GM19438 (cell line): ENCODE measurements around the gene IL18R1.

Experiments used
- ATAC-seq: cut with Tn5 transposase; IDR thresholded peaks from one replicate; pipeline ENCODE4 v1.9.1; 2021; ENCODE audit warnings: low read depth; ENCODE audit not compliant: unreplicated experiment

IL18R1 gene

DNA sequence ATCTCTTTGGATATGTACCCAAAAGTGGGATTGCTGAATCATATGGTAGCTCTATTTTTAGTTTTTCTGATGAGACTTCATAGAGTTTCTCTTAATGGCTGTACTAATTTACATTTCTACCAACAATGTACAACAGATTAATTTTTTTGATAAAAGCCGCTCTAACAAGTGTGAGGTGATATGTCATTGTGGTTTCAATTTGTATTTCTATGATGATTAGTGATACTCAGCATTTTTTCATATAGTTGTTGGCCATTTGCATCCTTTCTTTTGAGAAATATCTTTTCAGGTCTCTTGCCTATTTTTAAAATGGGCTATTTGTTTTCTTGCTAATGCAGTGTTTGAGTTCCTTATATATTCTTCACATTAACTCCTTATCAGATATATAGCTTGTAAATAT, 71.7 kb downstream of the IL18R1 start:
- no peak for ATAC-seq

DNA sequence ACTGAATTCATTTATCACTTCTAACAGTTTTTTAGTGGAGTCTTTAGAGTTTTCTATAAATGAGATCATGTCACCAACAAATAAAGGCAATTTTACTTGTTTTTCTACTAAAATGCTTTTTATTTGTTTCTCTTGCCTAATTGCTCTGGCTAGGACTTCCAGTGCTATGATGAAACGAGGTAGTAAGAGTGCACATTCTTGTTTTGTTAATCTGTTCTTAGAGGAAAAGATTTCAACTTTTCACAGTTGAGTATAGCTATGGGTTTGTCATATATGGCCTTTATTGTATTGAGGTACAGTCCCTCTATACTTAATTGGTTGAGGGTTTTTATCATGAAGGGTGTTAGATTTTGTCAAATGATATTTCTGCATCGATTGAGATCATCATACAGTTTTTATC, 73.0 kb downstream of the IL18R1 start:
- ATAC-seq: no peak

DNA sequence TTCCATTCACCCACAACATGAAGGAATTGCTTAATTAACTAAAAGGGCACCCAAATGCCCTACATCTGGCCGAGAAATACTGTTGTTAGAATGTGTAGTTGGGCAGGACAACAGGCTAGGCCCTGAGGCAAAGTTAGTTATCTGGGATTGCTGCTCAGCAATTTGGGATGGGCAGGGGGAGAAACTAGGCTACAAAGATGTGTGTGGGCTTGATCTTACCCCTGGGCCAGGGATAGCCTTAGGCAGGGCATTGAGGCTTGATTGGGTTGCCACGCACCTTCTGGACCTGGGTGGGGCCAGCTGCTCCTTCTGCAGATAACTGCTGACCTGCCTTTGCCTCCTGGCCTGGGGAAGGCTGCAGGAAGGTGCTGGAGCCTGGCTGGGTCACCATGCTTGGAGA, 76.8 kb downstream of the IL18R1 start:
- no peak for ATAC-seq

DNA sequence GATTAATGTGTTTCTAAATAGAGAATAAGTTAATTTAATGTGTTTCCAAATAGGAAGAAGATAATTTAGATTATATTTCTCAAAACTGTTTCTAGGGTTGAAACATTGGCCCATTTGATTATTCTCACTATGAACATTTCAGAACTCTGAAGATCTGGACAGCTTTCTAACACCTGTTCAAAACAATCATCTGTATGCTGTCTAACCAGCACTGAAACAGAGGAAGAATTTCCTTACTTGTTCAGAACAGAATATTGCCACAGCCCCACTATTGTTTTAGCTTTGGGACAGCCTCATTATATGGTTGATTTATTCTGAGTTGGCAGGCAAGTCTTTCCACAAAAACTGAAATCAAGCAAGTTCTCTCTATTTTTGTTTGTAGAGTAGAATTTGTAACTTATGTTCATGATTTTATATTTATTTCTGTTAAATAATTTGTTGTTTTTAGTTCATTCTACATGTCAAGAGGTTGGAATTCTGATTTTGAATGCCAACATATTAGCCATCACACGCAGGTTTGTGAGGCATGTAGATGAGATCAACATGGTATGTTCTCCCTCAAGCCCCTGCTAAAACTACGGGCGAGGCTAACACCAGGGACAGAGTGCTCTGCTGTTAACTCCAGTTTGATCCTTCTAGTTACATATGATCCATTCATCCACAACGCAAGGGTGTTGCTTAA, 78.5 kb downstream of the IL18R1 start:
- no peak for ATAC-seq

DNA sequence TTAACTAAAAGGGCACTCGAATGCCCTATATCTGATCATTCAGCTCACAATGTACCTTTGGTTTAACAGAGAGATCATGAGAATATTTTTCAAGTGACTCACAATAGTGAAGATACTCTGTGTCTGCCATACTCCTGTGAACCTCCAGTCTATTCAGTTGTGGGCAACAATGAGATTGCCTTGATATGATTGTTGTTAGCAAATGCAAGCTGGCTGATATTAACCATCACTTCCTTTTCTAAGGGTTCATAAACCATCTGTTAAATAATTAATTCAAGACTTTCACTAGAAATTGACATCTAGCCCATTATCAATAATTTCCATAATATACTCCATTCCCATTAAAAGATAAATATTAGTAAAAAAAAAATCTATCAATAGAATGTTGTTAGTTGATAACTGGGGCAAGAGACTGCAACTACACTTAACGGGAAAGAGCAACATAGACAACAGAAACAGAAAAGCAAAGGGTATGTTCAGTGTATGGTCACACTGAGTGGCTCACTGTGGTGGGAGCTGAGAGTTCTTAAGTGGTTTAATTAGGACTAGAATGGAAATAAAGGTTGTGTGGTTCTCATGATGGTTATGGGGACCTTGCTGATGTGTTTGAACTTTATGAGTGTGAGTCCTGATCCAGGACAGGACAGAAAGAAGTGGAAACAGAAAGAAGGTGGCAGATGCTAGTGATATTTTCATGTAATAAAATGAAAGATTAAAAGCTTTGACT, 79.2 kb downstream of the IL18R1 start:
- ATAC-seq: peak; percentile 52

DNA sequence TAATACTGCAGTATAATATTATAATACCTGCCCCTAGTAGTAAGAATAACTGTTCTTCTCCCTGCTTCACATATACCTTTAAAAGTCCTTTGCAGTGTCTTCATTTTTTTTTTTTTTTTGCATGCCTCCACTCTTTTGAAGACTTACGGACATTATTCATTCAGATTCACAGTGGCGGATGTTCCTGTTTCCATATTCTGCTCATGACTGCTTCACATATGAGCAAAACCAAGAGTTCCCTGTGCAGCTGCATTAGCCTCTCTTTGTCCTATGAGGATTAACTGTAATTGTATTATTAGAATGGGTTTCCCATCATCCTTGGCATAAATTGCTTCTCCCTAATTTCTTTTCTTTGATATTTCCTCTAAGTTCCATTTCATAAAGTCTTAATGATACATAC, 80.1 kb downstream of the IL18R1 start:
- ATAC-seq: no peak

DNA sequence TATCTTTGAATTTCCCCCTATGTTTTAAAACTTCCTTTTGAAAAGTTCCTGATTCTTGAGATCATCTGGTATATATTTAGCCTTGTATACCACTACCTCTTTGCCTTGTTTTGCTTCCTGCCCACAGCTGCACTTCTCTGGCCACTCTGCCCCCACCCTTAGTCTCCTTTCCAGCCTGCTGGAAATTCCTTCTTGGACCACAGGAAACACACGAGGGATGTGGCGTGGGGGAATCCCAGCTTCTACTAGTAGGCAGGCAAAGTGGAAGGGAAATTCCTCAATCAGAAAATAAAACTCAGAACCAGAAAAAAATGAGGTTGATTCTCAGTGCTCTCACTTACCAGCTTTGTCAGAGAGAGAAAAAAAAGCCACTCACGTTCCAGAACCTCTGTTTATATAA, 80.7 kb downstream of the IL18R1 start:
- no peak for ATAC-seq

DNA sequence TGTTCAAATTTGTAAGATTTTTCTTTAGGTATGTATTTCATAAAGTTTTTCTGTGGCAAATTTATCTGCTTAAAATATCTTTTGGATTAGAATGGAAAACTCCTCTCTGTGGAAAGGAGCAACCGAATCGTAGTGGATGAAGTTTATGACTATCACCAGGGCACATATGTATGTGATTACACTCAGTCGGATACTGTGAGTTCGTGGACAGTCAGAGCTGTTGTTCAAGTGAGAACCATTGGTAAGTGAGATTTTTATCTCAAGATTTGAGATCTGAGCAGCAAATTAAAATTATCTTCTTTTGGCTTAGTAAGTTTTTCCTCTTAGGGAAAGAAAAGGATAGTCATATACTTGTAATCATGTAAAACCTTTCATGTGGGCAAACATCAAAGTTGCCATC, 81.5 kb downstream of the IL18R1 start:
- no peak for ATAC-seq

DNA sequence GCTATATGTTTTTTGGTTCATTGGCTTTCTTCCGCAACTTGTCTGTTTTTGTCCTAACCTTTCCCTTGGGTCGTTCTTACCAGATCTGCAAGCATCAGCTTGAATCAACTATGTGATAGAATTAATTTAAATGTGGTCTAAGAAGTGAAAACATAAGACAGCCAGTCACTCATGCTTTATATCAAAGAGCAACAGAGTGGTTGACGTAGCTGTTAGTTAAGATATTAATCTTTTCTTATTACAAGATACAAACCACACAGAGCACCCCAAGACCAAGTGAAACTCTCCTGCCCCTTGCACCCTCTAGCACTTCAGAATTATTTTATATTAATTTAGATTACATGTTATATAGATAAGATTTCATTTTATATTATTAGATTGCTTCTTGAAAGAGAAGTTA, 82.5 kb downstream of the IL18R1 start:
- no peak for ATAC-seq

DNA sequence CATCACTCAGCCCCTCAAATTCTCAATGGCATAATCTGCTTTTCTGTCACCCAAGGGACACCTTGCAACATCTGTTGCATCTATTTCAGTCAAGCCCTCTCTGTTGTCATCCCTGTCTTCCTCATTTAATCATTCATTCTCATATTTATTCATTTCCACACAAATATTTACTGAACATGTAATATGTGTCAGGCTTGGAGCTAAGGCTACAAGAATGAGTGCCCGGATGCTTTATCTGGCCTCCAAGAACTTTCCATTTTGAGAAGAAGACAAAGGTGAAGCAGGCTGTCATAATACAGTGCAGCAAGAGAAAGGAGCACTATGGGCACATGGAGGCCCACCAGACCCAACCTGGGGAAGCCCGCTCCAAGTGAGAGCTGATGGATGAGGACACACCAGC, 83.0 kb downstream of the IL18R1 start:
- ATAC-seq: no peak

DNA sequence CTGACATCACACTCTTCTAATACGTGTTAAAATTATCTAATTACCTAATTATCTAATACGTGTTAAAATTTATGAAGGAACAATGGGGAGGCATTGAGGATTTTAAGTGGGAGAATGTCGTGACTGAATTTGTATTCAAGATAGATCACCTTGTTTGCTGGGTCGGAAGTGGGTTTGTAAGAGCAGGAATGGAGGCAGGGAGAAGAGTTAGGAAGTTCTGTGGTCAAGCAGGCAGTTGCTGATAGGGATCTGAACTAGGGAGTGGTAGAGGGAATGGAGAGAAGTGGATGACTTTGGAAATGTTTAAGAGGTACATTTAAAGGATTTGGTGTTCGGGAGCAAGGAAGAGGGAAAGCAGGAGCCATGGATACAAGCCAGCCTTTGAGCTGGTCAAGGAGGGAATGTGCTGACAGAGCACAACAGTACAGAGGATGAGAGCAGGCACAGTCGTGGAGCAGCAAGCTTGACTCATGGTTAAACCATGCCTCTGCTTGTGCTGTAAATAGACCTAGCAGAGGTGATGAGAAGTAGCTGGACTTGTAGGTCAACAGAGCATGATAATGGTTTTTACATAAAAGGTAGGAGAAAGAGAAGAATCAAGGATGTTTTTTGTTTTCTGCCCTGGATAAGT, 83.6 kb downstream of the IL18R1 start:
- no peak for ATAC-seq

DNA sequence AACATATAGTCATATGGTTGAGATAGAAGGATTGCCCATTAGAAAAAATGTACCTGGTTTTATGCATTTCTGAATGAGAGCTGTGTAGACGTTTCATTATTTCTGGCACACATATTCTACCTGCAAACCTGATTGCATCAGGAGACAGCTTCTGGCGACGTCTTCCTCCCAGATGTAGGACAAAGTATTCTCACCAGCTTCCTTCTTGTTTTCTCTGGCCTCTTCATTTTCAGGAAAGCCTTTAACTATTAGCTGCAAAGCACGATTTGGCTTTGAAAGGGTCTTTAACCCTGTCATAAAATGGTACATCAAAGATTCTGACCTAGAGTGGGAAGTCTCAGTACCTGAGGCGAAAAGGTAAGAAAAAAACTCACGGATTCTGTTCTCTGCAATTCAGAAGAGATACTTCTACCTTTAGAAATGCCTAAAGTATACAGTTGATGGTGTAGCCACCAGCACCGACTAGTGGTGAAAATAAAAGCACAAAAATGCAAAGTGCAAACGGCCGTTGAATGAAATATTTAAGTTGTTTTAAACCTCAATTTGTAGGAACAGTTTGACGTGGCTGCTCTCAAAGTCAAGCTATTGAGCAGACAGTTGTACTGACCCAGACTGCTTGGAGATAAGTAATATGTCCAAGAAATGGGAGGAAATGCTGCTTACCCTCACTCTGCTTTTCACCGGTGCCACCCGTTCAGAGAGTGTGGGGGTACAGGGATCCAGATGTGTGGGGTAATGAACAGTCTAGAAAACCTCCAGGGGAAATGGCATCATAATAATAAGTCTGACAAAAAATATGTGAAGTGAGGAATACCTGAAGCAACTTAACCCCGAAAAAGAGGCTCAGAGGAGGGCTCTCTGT, 87.6 kb downstream of the IL18R1 start:
- no peak for ATAC-seq

DNA sequence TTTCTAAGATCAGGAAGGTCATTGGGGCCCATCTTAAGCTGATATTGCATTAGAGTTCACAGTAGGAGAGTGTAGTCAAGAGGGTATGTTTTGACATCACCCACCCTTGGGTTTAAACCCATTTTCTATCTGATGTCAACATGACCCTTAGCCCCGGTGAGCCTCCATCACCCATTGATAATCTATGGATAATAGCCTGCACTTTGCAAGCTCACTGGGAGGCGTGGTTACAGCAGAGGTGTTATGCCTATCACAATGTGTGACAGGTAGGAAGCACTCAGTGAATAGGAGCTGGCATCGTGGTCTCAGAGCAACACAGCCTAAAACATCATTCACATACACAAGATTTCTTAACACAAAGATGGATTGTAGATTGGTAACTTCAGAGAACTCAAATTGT, 88.6 kb downstream of the IL18R1 start:
- ATAC-seq: no peak

DNA sequence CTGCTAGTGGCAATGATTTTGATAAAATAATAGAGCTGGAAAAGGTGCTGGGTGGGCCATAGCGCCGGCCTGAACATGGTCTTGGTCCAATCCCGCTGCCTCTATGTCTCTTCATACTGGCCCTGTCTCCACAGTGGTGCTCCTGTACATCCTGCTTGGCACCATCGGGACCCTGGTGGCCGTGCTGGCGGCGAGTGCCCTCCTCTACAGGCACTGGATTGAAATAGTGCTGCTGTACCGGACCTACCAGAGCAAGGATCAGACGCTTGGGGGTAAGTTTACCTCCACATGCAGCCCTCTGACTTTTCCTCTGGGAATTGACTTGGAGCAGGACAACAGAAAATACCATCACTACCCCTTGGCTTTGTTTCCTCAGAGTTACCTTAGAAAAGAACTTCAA, 91.3 kb downstream of the IL18R1 start:
- ATAC-seq: no peak
